HG02588 (cell line): ENCODE measurements around the gene ADRA2A.

Source experiments
- ATAC-seq: cut with Tn5 transposase; IDR thresholded peaks from one replicate; pipeline ENCODE4 v1.9.1; 2021; ENCODE audit warnings: mild to moderate bottlenecking, moderate library complexity; ENCODE audit not compliant: unreplicated experiment

ADRA2A gene

GRCh38 chr10:111130471-111130870 is 53.6 kb downstream of the ADRA2A start:
- ATAC-seq: no peak
